CD4-positive, alpha-beta T cell treated with Interleukin-2 at 100 ng/mL for 4 hours (primary cell): ENCODE measurements around the gene ZNF512.
"Not testable (repeated sequence)": the region's sequence is repeated elsewhere in the genome, so short reads cannot be mapped to it uniquely, and the experiment has no call there.

Experiments
- DNase-seq: peaks from one replicate; pipeline ENCODE4 v3.0.0-alpha.2; 2020; ENCODE audit warnings: low spot score

ZNF512 gene

DNA sequence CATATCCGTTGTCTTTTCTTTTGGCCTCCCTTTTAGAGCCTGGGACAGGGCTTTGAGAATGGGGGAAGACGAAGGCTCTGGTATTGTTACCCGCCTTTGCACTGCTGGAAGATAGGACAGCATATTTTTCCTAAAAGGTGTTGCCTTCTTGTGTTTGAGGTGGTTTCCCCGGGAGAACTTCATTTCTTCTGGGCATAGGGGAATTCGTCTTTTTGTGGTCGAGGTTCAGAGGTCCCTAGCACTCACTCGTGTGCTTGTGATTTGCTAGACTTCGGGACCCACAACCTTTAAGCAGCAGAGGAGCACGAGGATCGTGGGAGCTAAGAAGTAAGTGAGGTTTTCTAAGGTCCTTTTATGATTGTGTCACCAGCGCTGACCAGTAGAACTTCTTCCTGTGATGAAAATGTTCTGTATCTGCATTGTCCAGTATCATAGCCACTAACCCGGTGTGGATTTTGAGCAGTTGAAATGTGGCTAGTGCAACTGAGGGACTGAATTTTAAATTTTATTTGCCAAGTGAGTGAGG is 611 bp downstream of the ZNF512 start:
- no peak for DNase-seq

DNA sequence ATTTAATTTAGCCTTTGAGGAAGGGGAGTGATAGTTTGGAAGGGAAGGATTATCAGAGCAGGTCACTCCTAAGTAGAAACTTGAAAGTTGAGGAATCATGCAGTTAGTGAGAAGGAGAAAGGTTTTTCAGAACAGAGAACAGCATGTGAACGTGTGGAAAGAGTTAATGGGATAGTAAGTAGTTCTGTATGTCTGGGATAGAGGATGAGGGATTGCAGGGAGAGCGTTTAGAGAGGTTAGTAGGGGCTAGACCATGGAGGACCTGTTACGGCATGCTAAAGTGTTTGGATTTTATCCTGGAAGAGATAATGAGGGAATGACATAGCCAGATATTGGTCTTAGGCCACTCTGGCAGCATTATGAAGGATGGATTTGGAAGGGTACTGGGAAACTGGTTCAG is 1.8 kb downstream of the ZNF512 start:
- DNase-seq, result no peak

DNA sequence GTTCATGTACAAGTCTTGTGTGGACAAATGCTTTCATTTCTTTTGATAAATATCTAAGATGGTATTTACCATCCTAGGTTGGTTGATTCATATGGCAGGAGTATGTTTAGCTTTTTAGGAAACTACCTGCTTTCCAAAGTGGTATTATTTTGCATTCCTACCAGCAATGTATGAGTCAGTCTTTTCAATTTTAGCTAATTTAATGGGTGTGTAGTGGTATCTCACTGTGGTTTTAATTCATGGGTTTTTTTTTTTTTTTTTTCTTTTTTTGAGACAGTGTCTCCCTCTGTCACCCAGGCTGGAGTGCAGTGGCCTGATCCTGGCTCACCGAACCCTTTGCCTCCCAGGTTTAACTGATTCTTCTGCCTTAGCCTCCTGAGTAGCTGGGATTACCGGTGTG is 4.2 kb downstream of the ZNF512 start:
- DNase-seq, result no peak

DNA sequence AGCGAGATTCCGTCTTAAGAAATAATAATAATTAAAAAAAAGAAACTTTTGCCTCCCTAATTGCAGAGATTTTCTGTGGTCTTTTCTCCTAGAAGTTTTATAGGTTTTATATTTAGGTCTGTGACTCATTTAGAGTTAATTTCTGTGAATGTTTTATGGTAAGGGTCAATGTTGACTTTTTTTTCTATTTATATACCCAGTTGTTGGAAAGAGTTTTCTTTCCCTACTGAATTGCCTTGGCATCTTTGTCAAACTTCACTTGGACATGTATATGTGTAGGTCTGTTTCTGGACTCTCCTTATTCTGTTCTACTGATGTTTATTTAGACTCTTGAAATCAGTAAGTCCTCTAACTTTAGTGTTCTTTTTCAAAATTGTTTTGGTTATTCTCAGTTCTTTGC is 5.5 kb downstream of the ZNF512 start:
- no peak for DNase-seq

DNA sequence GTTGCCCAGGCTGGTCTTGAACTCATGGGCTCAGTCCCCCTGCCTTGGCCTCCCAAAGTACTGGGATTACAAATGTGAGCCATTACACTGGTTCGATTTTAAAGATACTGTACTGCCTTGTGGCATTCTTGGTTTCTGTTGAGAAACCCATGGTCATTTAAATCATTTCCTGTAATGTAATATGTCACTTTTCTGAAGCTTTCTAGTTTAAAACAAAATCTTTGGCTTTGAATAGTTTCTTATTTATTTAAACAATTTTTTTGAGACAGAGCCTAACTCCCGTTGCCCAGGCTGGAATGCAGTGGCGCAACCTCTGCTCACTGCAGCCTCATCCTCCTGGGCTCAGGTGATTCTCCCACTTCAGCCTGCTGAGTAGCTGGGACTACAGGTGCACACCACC is 8.9 kb downstream of the ZNF512 start:
- no peak for DNase-seq

DNA sequence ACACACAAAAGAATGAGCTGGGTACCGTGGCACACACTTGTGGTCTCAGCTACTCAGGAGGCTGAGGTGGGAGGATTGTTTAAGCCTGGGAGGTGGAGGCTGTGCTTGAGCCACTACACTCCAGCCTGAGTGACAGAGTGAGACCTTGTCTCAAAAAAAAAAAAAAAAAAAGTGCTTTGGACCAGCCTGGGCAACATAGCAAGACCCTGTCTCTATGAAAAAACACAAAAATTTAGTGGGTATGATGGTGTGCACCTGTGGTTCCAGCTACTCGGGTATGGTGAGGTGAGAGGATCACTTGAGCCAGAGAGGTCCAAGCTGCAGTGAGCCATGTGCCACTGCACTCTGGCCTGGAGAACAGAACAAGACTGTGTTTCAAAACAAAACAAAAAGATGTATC is 10.4 kb downstream of the ZNF512 start:
- DNase-seq, result no peak

DNA sequence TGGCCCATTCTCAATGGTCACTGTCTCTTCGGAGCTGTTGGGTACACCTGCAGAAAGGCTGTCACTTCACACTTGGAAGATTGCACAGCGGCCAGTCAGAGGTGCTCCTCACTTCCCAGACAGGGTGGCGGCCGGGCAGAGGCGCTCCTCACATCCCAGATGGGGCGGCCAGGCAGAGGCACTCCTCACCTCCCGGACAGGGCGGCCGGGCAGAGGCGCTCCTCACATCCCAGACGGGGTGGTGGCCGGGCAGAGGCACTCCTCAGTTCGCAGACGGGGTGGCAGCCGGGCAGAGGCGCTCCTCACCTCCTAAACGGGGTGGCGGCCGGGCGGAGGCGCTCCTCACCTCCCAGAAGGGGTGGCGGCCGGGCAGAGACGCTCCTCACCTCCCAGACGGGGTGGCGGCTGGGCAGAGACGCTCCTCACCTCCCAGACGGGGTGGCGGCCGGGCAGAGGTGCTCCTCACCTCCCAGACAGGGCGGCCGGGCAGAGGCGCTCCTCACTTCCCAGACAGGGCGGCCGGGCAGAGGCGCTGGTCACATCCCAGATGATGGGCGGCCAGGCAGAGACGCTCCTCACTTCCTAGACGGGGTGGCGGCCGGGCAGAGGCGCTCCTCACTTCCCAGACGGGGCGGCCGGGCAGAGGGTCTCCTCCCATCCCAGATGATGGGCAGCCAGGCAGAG is 11.3 kb downstream of the ZNF512 start:
- not testable (repeated sequence) for DNase-seq

DNA sequence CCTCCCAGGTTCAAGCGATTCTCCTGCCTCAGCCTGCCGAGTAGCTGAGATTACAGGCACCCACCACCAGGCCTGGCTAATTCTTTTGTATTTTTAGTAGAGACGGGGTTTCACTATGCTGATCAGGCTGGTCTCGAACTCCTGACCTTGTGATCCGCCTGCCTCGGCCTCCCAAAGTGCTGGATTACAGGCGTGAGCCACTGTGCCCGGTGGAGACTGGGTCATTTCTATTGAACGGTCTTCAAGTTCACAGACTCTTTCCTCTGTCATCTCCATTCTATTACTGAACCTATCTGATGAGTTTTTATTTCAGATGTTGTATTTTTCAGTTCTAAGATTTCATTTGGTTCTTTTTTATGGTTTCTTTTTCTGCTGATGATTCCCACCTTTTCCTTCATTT is 12.6 kb downstream of the ZNF512 start:
- DNase-seq, result not testable (repeated sequence)

DNA sequence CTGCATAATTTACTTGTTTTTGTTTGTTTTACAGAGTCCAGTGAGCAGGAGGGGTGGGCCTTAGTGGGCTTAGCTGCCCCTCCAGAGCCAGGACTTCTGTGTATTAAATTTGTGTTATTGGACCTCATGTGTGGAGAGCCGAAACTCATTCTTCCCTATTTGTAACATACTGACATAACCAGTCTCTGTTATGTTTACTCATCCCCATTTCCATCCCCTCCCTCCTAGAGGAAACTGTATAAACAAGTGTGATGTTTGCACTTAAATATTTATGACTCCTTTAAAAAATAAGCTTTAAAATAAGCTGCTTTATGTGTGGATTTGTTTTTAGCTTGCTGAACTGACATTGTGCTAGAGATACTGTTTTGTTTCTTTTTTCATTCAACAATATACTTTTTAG is 13.8 kb downstream of the ZNF512 start:
- no peak for DNase-seq

DNA sequence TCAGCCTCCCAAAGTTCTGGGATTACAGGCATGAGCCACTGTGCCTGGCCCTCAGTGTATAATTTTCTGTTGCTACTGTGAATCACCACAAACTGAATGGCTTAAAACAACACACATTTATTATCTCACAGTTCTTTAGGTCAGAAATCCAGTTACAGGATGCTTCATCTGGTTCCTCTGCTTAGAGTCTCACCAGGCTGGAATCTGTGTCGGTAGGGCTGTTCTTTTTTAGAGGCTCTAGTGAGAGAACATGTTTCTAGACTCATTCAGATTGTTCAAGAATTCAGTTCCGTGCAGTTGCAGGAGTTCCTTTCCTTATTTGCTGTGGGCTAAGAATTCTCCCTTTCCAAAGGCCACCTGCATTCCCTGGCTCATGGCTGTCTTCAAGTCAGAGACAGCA is 23.8 kb downstream of the ZNF512 start:
- no peak for DNase-seq

DNA sequence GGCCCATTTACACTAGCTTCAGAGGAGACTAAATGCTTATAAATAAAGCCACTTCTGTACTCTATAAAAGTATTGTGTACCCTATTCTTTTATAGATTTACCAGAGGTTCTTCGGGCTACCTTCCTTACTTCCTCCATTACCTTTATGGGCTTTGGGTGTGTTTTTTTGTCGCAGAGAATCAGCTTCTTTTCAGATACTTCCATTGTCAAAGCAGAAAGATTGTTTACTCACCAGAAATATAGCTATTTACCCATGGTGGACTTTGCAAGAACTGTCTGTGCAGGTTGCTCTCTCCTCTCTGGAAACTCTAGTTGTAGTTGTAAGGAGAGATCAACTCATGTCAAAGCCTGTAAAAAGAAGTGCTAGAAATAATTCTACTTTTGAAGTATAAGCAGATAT is 31.1 kb downstream of the ZNF512 start:
- no peak for DNase-seq

DNA sequence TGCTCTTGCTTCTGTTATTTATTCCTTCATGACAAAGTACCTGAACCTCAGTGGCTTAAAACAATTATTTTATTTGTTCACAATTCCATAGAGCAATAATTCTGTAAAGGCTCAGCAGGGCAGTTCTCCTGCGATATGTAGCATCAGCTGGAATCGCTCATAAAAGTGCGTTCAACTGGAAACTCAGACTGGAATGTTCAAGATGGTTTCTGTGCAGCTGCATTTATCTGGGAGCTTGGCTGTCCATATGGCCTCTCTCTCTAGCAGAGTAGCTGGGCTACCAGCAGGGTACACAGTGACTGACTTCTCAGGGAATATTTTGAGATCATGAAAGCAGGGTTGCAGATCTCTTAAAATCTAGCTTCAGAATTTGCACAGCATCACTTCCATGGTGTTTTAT is 32.5 kb downstream of the ZNF512 start:
- no peak for DNase-seq

DNA sequence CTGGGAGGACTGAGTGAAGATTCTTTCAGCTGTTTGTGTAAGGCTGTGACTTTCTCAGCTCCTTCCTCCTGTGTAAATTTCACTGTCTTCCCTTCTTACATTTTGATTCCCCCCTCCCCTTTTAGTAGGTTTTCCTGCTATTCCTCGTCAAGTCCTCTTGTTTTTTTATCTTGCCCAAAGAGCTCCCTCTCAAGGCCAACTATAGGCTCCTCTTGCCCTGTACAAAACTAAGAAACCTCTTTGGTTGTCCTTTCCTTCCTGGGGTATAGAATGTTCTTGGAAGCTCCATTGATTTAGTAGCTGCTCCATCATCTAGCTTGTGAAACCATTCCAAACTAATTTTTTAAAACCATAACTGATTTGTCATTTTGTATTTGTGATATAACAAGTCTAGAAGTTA is 38.7 kb downstream of the ZNF512 start:
- DNase-seq, result no peak

DNA sequence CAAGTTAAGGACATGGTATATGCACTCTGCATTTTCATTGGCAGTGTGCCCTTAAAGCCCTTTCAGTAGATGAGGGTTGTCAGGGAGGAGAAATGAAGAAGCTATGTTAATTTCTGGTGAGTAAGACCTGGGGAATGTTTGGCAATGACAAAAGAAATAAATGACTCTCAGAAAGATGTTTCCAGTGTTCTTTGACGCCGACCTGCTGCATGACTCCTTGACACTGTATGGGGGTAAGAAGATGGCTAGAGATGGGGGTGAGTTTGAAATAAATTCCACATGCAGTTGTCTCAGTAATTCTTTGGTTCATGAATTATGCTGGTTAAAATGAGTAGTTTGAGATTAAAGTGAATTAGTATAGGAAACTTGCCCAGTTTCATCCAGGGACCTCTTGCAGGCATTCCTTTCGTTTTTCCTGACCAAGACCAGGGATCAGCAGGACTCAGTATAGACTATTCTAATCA is 40.1 kb downstream of the ZNF512 start:
- no peak for DNase-seq

DNA sequence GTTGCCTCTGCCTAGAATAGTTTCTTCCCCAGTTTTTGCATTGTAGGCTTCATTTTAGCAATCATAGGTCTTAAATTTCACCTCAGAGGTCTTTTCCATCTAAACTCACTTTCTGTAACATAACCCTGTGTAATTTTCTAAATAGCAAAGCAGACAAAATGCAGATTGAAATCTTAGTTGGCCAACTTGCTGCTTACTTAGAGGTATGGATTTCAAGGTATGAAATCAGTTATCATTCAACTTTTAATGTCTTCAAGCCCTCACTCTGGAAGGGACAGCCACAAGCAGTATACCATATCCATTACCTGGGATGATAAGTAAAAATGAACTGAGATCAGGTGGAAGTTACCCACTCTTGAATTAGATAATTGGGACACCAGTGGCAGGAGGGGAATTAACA is 42.1 kb downstream of the ZNF512 start:
- DNase-seq, result no peak

DNA sequence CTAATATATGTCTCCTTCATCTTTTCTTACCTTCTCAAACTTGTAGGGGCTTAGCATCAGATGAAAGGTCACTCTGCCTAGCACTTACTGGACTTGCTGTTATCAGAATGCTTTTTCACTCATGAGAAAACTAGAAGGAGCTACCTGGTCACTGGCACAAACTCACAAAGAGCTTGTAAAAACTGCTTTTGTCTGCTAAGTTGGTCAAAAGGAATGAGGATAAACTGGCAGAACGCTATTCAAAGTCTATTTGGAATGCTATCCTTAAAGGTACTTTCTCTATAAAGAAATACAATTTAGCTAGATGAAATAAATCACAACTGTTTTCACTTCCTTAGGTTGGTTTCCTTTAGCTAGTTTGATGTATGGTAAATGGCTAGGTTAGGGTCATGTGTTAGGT is 43.5 kb downstream of the ZNF512 start:
- DNase-seq, result not testable (repeated sequence)

DNA sequence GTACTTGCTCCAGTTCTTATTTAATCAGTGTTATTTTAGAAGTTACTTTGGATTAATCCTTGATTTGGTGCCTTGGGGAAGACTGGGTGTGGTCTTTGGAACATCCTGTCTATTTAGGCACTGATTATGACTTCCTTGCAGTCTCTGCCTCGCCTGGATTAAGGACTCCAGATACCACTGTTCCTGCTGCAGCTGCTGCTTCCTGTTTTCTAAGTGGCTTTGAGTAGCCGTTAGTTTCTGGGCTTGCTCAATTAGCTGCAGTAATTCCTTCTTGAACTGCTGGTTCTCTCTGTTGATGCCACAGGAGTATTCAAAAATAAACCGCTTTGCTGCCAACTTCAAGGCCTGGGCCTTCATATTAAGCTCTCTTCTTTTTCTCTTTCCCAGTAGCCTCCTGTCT is 44.1 kb downstream of the ZNF512 start:
- not testable (repeated sequence) for DNase-seq

DNA sequence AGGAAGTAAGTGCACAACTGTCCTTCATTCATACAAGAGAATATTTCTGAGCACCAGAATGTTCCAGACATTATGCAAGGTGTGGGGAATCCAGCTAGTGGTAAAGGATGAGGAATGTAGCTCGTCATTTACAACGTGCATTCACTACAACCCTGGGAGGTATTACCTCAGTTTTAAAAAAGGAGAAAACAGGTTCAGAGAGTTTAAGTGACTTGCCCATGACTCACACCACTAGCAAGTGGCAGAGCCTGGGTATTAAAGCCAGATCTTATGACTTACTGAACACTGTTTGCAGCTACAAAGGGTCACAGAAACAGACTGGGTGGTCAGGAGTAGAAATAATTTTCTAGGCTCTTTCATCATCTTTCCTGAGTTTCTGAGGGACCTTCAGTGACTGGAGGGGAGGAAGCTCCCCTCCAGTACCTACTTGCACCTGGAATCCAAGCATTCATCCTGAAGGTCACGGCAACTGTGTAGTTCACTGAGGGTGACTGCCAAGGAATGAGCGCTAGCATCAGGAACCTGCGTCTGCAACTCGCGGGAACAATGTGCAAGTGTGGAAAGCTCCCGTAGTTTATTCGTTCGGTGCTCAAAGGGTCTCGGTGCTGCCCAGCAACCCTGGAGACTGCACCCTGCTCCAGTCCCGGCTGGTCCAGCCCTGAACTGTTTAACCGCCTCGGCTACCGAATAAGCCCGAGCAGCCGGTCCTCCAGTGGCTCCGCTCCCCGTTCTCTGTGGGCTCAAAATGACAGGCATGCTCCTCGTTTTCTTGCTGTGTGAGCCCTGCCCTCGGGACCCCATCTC is 45.3 kb downstream of the ZNF512 start:
- peak; percentile 22 for DNase-seq

DNA sequence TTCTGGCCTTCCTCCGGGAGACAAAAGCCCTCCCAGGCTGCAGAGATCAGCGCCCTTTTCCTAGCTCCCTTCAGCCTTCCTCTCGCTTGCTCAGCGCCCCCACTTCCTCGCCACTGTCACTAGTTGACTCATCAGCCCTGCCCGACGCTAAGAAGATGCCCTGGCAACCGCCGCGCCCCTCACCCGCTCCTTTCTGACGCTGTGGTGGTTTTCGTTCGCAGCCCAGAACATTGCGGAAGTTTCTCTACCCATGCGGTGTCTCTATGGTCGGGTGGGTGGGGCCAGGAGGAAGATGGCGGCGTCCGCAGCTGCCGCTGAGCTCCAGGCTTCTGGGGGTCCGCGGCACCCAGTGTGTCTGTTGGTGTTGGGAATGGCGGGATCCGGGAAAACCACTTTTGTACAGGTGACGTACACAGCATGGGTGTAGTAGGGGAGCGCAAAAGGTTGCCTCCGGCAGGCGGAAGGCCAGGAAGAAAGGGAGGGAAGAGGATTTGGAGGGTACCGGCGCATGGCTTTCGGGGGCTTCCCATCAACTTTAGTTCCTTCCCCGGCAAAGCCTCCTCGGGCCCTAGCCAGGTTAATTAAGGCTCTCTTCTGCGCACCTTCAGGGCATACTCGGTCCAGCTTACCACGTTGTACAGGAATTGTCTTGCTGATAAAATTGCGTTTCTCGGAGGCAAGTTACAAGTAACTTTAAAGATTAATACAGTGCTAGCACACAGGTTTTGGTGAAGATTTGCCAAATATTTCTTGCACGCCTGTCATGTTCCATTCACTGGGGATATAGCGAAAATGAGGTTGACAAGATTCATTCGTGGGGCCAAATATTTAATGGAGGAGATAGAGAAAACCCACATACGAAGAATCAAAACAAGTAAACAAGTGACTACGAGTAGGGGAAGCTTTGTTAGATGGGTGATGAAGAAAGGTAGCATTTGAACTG is 46.2 kb downstream of the ZNF512 start, which contains the start of the genes CCDC121 and GPN1:
TSS of gene CCDC121 (minus strand) at position 246 of the 943 bp plus-strand sequence. CDS start 1,213 bp downstream, outside the sequence.
TSS of gene GPN1 (plus strand) at position 284 of the 943 bp plus-strand sequence. CDS start at position 293, 9 bp downstream.
- DNase-seq, result peak; percentile 95

DNA sequence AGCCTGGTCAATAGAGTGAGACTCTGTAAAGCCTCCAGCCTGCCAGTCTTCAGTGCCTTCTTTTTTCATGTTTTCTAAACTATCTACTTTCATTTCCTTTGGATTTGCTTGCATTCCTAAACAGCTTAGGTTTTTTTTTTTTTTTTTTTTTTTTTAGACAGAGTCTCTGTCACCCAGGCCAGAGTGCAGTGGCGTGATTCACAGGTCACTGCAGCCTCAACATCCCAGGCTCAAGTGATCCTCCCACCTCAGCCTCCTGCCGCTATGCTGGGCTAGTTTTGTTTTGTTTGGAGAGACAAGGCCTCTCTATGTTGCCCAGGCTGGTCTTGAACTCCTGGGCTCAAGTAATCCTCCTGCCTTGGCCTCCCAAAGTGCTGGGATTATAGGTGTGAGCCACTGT is 47.4 kb downstream of the ZNF512 start:
- not testable (repeated sequence) for DNase-seq

DNA sequence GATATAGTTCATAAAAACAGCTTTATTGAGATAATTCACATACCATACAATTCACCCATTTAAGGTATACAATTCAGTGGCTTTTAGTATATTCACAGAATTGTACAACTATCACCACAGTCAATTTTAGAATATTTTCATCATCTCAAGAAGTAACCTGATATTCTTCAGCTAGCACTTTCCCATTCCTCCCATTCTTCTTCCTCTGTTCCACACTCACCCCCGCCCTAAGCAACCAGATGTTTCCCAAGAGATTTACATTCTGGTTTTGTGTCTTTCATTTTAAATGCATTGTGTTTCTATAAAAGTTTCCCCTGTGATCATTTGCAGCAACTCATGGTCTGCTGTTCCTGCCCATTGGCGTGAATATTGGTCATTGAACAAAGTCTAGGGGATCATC is 51.4 kb downstream of the ZNF512 start:
- no peak for DNase-seq

DNA sequence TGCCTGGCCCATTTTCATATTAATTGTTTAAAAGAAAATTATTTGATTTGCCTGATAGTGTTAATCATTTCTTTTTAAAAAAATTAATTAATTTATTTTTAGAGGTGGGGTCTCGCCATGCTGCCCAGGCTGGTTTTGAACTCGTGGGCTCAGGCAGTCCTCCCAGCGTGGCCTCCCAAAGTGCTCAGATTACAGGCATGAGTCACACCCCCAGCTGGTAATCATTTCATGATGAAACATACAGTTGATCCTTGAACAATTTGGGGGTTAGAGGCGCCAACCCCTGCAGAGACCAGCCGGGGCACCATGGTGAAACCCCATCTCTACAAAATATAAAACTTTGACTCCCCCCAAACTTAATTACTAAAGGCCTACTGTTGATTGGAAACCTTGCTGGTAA is 53.9 kb downstream of the ZNF512 start:
- DNase-seq, result no peak
